Endothelial cell of umbilical vein (primary cell): Measurements from ENCODE around the gene LRRC3C.

Source experiments
- CTCF ChIP-seq, 2 donors: IDR thresholded peaks; 1 replicate in 1 of 2; 2 replicates in 1 of 2; pipeline ENCODE4 v1.5.1; 2011; ENCODE audit warnings: low read length in 2 of 2, mild to moderate bottlenecking in 2 of 2, moderate library complexity in 2 of 2, control low read depth in 1 of 2, inconsistent platforms in 1 of 2, low read depth in 1 of 2; ENCODE audit not compliant: insufficient read depth in 1 of 2; ENCODE audit errors: extremely low read depth in 1 of 2
- EZH2 ChIP-seq: IDR thresholded peaks from 2 replicates; pipeline ENCODE4 v1.6.1; 2012; ENCODE audit warnings: borderline replicate concordance, low read depth, mild to moderate bottlenecking, moderate library complexity, low read length, inconsistent platforms; ENCODE audit not compliant: severe bottlenecking
- POLR2A ChIP-seq: IDR thresholded peaks from 2 replicates; pipeline ENCODE4 v1.6.1; 2012; ENCODE audit warnings: low read depth, mild to moderate bottlenecking, control low read depth, low read length

GRCh38 chr17:39933912-39934311 lies 6.4 kb downstream of the LRRC3C start:
- TF ChIP-seq POLR2A: no peak
- no peak for TF ChIP-seq EZH2
- TF ChIP-seq CTCF (IDR thresholded peaks at IDR 0.05; ENCODE audit: extremely low read depth in 1 of 2, insufficient read depth in 1 of 2, low read depth in 1 of 2, low read length in 2 of 2): no peak
